Measurements from ENCODE around the gene CCDC85C. TPM values are rescaled to one million over a fixed set of nuclear protein-coding genes. Genes with fewer than 3 reads are reported as not detected.
"Not testable (repeated sequence)": the region's sequence is repeated elsewhere in the genome, so short reads cannot be mapped to it uniquely, and the experiment has no call there.

CCDC85C gene
- total RNA-seq (2014; rRNA removed; shearing (Covaris generic)): 3.4 and 5.8 TPM in 2 replicates

DNA sequence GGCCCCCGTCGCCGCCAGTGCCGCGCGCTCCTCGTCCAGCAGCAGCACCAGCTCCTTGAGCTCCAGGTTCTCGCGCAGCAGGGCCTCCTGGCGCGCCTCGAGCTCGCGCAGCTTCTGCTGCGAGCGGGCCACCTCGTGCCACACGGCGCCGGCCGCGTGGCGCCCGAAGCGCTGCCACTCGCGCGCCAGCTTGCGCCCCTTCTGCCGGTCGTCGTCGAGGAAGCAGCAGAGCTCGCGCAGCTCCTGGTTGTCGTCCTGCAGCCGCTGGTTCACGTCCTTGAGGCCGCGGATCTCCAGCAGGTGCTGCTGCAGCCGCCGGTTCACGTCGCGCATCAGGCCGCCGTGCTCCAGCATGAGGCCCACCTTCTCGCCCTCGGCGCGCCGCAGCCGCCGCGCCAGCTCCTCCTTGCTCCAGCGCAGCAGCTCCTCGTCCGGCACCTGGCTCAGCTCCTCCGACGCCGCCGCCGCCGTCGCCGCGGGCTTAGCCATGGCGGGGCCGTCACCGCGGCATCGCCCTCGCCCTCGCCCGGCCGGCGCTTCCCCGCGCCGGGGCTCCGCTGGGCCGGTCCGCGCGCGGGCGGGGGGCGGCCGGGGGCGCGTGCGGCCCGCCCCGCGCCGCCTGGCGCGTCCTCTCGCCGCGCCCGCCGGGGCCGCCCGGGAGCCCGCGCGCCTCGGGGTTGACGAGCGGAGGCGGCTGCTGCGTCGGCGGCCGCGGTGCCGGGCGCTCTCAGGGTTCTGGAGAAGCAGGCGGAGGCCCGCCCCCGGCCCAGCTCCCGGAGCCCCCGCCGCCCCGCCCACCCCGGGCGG lies at the start of gene CCDC85C:
CCDC85C (minus strand) TSS at position 737 of the 807 bp plus-strand sequence; CDS start at position 489, 248 bp downstream.
- peak; percentile 32 for DNase-seq (ENCODE audit: low read depth)

DNA sequence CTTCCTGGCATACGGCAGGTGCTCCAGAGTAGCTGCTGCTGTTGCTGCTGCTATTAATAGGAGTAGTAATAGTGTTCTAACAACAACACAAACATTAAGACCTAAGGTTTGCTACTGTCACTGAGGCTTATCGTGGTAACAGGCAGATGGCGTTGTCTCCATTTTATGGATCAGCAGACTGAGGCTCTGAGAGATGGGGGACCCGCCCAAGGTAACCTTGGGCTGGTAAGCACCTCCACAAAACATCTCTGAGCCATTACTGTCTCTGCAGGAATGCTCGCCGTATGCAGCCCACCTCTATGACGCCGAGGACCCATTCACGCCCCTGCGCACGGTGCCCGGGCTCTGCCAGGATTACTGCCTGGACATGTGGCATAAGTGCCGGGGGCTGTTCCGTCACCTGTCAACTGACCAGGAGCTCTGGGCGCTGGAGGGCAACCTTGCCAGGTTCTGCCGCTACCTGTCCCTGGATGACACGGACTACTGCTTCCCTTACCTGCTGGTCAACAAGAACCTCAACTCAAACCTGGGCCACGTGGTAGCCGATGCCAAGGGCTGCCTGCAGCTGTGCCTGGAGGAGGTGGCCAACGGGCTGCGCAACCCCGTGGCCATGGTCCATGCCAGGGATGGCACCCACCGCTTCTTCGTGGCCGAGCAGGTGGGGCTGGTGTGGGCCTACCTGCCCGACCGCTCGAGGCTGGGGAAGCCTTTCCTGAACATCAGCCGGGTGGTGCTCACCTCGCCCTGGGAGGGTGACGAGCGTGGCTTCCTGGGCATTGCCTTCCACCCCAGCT lies 48.1 kb upstream of the CCDC85C start:
- no peak for DNase-seq (ENCODE audit: low read depth)

DNA sequence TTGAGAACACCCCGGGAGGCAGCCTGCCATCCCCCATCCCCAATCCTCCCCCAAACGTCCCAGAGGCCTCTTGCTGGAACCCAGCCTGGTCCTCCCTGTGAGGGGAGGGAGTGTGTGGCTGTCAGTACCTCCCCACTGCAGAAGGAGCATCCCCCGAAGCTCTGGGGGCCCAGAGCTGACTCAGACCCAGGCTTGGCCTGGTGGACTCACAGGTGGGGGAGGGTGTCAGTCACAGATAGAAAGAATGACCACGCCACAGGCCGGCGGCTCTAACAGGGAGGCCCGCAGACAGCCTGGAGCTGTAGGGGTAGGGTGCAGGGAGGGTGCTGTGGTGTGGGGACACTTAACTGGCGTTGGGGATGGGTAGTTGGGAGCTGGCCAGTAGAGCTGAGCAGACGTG lies 46.2 kb upstream of the CCDC85C start:
- no peak for DNase-seq (ENCODE audit: low read depth)

DNA sequence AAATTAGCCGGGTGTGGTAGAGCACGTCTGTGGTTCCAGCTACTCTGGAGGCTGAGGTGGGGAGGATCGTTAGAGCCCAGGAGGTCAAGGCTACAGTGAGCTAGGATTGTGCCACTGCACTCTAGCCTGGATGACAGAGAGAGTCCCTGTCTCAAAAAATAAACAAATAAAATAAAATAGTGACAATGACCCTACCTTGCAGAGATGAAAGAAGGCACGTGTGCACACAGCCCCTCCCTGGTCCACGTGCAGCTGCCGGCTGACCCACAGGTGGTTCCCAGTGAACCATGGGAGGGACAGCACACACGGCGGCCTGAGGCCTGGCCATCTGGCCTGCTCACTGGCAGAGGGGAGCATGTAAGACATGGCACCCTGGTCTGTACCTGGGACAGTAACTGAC lies 45.6 kb upstream of the CCDC85C start:
- no peak for DNase-seq (ENCODE audit: low read depth)

DNA sequence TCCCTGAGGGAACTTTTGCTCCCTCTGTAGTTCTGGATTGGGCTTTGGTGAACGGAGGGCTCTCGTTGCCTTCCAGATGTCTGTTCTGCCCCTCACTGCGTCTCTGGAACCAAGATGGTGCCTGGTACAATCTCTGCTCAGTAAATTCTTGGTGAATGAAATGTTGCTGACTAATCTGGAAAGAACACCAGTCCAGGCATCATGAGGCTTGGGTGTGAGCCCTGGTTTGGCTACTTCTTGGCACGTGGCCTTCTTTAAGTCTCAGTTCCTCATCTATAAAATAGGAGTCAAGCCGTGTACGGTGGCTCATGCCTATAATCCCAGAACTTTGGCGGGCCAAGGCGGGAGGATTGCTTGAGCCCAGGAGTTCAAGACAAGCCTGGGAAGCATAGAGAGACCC lies 45.2 kb upstream of the CCDC85C start:
- peak; percentile 10 for DNase-seq (ENCODE audit: low read depth)

DNA sequence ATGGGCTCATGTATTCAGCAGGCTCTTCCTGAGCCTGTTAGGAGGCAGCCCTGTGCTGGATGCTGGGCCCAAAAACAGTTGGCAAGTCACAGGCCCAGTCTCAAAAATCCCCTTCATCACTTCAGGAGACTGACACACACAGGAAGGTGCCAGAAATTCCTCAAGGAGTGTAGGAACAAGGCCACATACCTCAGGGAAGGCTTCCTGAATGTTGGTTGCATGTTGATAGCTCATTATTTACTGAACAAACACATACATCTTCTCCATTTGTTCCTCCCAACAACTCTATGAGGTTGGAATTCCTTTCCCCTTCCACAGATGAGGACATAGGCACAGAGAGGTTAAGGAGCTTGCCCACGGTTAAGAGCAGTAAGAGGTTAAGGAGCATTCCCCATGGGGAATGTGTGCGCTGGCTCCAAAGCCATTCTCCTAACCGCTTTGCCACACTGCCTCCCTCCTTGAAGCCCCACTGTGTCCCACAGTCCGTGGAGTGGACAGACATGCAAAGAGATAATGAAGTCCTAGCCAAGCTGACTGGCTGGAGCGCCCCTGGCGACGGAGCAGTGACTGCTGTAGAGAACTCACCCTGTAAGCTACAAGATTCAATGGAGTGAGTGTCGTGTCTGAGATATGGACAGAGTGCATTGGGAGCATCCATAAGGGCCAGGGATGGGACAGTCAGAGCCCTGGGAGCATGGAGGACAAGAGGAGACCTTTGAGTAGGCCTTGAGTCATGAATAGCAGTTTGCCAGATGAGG lies 44.2 kb upstream of the CCDC85C start:
- no peak for DNase-seq (ENCODE audit: low read depth)

DNA sequence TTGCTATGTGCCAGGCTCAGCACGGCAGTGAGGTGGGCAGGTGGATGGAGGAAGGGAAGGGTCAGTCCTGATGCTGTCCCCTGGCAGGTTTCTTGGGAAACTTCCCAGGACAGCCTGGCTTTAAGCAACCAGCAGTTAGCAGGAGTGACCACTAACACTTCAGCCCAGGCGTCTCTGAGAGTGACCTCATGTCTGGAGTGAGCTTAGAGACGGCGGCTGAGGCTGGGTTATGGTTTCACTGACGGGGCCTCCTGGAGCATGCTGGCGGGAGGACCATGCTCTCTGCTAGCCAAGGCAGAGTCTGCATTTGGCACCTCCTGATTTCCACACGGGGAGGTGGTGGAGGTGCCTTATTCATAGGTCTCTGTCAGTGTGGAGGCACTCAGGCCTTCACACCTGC lies 43.4 kb upstream of the CCDC85C start:
- no peak for DNase-seq (ENCODE audit: low read depth)

DNA sequence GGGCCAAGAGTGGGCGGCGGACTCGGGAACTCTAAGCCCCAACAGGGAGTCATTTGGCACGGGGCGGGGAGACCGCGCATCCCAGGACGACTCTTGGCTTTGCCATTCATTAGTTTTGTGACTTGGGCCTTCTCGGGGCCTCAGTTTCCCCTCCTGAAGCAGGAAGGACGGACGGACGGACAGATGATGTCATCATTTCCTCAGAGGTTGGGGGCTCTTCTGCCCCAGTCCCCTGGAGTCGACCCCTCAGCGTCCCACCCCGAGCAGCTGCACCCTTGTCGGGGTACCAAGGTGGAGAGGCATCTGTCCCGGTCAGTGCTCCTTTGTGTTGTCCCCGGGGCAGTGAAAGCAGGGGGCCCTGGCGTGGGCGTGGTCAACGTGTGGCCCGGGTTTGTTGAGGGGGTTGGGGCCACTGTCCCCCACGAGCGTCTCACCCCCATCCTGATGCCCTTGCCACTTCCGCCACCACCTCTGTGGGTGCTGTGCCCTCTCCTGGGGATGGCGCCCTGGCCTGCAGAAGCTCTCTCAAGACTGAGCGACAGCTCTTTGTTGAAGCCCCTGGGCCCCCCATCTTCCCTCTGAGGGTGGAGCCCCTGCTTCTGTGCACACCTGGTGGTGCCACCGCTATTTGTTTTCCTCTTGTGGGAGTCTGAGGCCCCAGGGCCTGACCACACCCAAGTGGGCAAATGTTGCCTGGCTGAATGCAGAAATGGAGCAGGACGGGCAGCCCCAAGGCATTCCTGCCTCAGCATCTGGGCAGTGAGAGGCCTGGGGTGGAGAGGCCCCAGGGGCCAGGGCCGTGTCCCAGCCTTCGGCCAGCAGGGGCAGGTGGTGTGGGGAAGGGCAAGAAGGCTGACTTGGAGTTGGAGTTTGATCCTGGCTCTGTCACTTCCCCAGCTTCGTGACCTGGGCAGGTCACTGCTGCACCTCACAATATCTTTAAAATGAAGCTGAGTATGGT lies 41.8 kb upstream of the CCDC85C start:
- no peak for DNase-seq (ENCODE audit: low read depth)

DNA sequence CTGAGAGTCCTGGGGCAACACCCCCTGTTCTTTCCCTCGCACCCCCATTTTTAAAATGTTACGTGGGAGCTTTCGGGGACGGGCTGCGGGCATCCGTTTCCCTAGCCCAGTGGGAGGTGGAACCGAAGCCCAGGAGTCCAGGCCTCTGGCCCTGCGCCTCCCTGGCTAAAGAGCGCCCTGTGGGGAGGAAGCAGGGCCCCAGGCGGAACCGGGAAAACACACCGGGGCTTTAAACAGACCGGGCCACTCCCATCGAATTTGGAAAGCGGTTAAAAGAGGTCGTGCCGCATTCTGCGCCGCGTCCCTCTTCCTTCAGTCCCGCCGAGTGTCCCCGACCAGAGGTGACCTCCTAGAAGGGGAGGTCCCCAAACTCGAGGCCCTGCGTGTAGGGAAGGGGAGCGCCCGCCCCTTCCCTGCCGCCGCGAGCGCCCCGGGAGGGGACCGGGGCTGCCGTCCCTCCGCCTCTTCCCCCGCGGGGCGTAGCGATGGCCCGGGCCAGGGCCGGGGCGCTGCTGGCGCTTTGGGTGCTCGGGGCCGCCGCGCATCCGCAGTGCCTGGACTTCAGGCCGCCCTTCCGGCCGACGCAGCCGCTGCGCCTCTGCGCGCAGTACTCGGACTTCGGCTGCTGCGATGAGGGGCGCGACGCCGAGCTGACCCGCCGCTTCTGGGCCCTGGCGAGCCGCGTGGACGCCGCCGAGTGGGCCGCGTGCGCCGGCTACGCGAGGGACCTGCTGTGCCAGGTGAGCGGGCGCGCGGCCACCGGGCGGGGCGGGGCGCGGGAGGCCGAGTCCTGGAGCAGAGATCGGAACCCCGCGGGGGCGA lies 40.9 kb upstream of the CCDC85C start, which contains the start of gene HHIPL1:
HHIPL1 (plus strand) TSS at position 407 of the 822 bp plus-strand sequence; CDS start at position 486, 79 bp downstream.
- DNase-seq (ENCODE audit: low read depth): no peak

DNA sequence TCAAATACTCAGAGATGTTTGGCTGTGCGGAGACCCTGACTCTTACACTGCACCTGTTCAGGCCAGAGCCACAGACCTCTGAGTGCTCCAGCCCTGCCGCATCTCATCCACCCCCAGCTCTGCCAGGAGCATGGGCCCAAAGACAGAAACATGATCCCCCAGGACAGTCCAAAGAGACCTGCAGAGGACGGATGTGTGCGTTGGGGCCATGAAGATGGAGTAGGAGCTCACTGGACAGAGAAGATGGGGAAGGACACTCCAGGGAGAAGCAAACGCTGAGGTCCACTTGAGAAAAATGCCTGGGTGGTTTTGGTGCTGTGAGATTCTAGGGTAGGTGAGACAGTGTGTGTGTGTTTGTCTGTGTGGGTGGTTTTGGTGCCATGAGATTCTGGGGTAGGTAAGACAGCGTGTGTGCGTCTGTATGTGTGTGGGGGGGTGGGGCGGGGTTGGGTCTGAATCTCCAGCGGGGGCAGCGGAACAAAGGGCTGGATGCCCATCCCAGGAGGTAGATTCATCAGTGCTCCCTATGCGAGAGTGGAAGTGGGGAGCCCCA lies 40.1 kb upstream of the CCDC85C start:
- DNase-seq (ENCODE audit: low read depth): no peak

DNA sequence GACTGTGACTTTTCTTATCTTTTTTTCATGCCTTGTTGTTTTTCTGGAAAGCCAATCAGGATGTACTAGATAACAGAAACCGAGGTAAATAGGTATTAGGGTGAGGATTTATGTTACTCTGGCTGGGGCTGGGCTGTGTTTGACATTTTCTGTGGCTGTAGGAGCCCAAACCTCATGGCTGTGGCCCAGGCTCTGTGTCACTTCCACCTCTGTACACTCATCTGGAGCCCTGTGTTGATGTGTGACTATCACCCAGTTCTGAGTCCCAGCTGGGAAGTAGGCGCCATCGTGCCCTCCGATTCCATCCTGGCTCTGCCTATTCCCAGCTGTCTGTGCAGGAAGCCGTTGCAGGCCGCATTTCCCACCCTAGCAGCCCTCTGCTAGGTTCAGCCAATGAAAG lies 39.3 kb upstream of the CCDC85C start:
- DNase-seq (ENCODE audit: low read depth): no peak

DNA sequence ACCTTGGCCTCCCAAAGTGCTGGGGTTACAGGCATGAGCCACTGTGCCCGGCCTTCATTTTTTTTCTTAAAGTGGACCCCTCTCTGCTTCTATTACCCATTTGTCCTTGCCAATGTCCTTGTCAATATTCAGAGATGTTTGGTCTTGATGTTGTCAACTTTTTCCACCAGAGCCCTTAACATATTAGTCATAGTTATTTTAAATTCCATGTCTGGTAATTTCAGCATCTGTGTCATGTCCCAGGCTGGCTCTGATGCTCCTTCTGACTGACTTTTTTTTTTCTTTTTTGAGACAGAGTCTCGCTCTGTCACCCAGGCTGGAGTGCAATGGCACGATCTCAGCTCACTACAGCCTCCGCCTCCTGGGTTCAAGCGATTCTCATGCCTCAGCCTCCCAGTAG lies 38.8 kb upstream of the CCDC85C start:
- DNase-seq (ENCODE audit: low read depth): not testable (repeated sequence)

DNA sequence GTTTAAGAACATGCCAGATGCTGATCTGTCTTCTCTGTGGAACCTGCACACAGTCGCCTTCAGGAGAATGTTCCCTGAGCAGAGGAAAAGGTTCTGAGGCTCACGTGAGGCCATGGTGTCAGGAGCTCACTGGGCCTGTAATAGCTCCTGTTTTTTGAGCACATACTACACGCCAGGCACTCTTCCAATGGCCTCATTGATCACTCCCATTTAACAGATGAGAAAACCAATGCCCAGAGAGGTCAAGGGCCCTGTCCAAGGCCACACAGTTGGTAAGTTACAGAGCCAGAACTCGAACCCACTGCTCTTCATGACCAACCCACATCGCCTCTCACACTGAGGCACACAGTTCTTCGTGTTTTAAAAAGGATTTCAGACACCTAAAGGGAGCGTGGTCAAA lies 33.6 kb upstream of the CCDC85C start:
- no peak for DNase-seq (ENCODE audit: low read depth)

DNA sequence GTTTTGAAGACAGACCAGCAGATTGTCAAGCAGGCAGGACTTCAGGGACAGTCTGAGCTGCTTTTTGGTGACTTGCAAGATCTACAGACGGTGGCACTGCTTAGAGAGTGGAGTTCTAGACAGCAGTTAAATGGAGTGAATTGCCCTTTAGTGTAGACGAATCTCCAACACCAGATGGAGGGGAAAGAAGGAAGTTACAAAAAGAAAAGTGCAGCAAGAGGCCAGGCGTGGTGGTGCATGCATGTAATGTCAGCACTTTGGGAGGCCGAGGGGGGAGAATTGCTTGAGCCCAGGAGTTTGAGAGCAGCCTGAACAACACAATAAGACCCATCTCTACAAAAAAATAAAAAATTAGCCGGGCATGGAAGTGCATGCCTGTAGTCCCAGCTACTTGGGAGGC lies 32.5 kb upstream of the CCDC85C start:
- no peak for DNase-seq (ENCODE audit: low read depth)

DNA sequence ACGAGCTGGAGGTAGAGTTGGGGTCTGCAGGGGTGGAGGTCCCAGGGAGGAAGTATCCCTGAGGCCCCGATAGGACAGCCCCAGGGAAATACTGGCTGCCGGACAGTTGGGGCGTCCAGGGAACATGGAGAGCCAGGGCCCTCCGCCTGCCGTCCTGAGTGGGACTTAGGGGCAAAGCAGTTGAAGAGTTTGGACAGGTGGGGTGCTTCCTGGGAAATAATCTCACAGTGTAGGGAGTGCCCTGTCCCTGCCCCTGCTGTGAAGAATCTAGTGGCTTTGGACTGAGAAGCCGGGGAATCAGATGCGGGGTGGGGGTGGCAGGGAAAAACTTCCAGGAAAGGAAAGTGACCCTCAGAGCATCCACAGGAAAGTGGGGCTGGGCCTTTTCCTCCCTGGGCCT lies 31.1 kb upstream of the CCDC85C start:
- DNase-seq (ENCODE audit: low read depth): no peak

DNA sequence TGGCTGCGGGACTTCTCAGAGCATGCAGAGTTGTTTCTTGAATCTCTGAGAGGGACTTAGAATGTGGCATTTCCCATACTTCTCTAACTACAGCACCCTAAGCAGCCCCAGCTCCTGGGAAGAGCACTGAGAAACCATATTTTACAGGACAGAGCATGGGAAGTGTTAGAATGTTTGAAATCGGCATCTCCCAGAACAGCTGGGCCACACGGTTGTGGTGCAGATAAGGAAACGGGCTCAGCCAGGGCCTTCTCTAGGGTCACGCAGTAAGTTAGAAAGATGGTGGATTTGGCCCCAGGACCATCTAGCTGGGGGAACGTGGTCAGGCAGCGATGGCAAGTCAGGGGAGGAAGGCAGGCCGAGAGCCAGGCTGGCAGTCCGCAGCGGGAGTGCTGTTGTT lies 30.4 kb upstream of the CCDC85C start:
- DNase-seq (ENCODE audit: low read depth): no peak

DNA sequence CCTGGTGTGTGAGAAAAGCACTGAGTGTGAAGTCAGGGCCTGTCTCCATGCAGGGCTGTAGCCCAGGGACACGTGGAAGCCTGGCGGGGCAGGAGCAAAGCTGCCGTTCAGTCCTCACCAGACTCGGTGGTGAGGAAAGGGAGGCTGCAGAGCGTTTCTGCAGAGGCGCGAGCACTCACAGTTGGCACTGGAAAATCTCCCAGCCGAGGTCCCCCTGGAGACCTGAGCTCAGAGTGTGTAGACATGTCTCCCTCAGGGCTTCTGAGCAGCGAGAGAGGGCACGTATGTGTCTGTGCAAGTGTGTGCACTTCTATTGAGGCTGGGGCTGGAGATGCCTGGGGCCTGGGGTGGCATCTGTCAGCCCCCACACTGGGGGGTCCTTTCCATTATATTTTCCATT lies 29.9 kb upstream of the CCDC85C start:
- no peak for DNase-seq (ENCODE audit: low read depth)

DNA sequence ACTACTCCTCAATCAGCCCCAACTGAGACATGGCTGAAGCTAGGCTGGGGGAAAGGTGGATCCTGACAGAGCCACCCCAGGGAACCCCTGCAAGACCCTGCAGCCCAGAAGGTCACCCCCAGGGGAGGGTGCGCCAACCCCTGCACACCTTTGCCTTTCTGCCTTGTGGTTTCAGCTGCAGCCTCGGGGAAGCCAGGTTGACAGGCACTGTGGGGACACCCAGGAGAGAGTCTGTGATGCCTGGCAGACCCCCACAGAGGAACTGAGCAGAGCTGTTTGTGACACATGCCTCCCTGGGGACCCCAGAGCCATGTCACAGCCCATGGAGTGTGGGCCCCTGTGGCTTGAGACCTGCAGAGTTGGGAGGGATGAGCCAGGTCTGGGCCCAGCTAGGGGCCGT lies 29.1 kb upstream of the CCDC85C start:
- no peak for DNase-seq (ENCODE audit: low read depth)

DNA sequence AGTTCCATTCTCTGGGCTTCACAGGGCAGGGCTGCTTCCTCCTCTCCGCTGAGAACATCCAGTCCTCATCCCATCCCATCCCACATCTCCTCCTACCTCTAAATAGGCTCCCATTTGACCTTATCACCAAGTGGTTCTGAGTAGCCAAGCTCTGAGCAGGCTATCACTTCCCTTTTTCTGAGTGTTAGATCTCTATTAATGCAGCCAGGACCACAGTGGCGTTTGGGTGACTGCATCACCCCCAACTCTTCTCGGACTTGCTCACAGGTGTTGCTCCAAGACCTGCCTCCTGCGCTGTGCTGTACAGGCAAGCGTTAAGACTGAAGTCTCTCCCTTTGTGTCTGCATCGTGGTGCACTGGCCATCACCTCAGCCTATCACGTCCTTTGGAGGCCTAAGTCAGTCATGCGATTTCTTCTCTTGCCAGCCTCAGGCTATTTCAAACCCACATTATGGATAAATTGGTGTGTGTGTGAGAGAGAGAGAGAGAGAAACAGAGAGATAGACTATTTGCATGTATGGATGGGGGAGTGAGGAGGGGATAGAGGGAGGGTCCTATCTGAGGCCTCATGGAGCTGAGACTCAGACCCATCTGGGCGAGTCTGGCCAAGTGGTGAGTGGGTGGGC lies 28.5 kb upstream of the CCDC85C start:
- DNase-seq (ENCODE audit: low read depth): no peak

All from RPMI7951 (cell line).